PFSK-1 (cell line): ENCODE measurements around the gene ZDHHC14.

Experiments
- POLR2AphosphoS5 ChIP-seq: IDR thresholded peaks from 2 replicates; pipeline ENCODE4 v1.6.1; 2012; ENCODE audit warnings: low read depth, mild to moderate bottlenecking, control low read depth, low read length, moderate library complexity
- TF ChIP-seq, protein P1 (sequence below), 2 experiments: IDR thresholded peaks; 2 replicates each; pipeline versions ENCODE4 v1.6.1 to v1.8.0; 2011 to 2012; ENCODE audit warnings: low read depth in 2 of 2, low read length in 2 of 2, control low read depth in 1 of 2, inconsistent platforms in 1 of 2, mild to moderate bottlenecking in 1 of 2, moderate library complexity in 1 of 2; ENCODE audit not compliant: insufficient read depth in 1 of 2

DNA sequence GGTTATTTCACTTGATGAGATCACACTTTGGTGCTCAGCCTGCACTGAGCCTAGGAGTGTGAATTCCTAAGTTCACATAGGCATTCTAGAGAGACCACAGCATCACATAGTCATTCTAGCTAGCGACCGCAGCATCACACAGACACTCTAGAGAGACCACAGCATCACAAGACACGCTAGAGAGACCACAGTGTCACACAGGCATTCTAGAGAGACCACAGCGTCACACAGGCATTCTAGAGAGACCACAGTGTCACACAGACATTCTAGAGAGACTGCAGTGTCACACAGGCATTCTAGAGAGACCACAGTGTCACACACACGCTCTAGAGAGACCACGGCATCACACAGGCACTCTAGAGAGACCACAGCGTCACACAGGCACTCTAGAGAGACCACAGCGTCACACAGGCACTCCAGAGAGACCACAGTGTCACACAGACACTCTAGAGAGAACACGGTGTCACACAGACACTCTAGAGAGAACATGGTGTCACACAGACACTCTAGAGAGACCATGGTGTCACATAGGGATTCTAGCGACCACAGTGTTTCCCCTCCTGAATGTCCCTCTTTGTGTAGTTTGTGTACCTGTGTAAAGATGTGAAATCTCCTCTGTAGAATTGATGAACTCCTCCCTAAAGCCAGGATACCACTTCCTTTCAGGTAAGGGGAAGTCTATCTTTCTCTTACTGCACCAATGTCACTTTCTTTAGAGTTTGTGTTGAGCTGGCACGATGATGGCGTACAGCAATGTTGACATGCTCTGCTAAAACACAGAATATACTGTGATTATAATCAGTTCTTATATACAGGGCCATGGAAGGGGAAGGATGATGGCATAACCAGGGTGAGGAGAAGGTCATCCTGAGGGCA lies 169.4 kb downstream of the ZDHHC14 start:
- TF ChIP-seq, protein P1, sequence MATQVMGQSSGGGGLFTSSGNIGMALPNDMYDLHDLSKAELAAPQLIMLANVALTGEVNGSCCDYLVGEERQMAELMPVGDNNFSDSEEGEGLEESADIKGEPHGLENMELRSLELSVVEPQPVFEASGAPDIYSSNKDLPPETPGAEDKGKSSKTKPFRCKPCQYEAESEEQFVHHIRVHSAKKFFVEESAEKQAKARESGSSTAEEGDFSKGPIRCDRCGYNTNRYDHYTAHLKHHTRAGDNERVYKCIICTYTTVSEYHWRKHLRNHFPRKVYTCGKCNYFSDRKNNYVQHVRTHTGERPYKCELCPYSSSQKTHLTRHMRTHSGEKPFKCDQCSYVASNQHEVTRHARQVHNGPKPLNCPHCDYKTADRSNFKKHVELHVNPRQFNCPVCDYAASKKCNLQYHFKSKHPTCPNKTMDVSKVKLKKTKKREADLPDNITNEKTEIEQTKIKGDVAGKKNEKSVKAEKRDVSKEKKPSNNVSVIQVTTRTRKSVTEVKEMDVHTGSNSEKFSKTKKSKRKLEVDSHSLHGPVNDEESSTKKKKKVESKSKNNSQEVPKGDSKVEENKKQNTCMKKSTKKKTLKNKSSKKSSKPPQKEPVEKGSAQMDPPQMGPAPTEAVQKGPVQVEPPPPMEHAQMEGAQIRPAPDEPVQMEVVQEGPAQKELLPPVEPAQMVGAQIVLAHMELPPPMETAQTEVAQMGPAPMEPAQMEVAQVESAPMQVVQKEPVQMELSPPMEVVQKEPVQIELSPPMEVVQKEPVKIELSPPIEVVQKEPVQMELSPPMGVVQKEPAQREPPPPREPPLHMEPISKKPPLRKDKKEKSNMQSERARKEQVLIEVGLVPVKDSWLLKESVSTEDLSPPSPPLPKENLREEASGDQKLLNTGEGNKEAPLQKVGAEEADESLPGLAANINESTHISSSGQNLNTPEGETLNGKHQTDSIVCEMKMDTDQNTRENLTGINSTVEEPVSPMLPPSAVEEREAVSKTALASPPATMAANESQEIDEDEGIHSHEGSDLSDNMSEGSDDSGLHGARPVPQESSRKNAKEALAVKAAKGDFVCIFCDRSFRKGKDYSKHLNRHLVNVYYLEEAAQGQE (IDR thresholded peaks at IDR 0.05; ENCODE audit: insufficient read depth in 1 of 2, low read depth in 2 of 2, low read length in 2 of 2): no peak
- no peak for TF ChIP-seq POLR2AphosphoS5
